AG09309 (cell line): ENCODE results near the gene HID1.

ENCODE experiments used
- DNase-seq: peaks from one replicate; pipeline ENCODE4 v3.0.0-alpha.2; 2010; ENCODE audit warnings: low read depth
- H3K4me3 ChIP-seq: 2 replicates; pipeline ENCODE4 v1.5.1; 2011; ENCODE audit warnings: mild to moderate bottlenecking, low read depth, low read length, moderate library complexity; ENCODE audit not compliant: control insufficient read depth
- CTCF ChIP-seq: IDR thresholded peaks from 2 replicates; pipeline ENCODE4 v1.5.1; 2011; ENCODE audit warnings: mild to moderate bottlenecking, low read depth, low read length, inconsistent platforms; ENCODE audit not compliant: insufficient read depth, control insufficient read depth; ENCODE audit errors: missing control alignments

The HID1 gene

GRCh38 chr17:74935585-74936469, 36.7 kb downstream of the HID1 start, which contains the start of gene OTOP3:
OTOP3 (plus strand) TSS chr17:74935898; CDS start chr17:74935922, 24 bp downstream.
- DNase-seq: no peak
- no peak within 1 kb of the TSS for H3K4me3 ChIP-seq
- no peak for TF ChIP-seq CTCF

GRCh38 chr17:74935048-74935447, 37.5 kb downstream of the HID1 start:
- no peak for DNase-seq
- TF ChIP-seq CTCF: no peak
- H3K4me3 ChIP-seq: no peak overlapping the region

- no peak for DNase-seq
- no peak overlapping the region for H3K4me3 ChIP-seq
- TF ChIP-seq CTCF: no peak
Measured at GRCh38 chr17:74930535-74931036, 42.0 kb downstream of the HID1 start.

GRCh38 chr17:74928786-74929185, 43.8 kb downstream of the HID1 start:
- DNase-seq: no peak
- H3K4me3 ChIP-seq: no peak overlapping the region
- no peak for TF ChIP-seq CTCF

- no peak overlapping the region for H3K4me3 ChIP-seq
- DNase-seq: no peak
- no peak for TF ChIP-seq CTCF
Measured at GRCh38 chr17:74925242-74925641, 47.3 kb downstream of the HID1 start.

- DNase-seq: no peak
- no peak for TF ChIP-seq CTCF
- no peak within 1 kb of the TSS for H3K4me3 ChIP-seq
Measured at GRCh38 chr17:74924250-74924948, 48.2 kb downstream of the HID1 start, which contains the start of gene OTOP2. OTOP2 (plus strand) TSS chr17:74924273; CDS start chr17:74924633, 360 bp downstream.
